ENCODE data around the gene CABP2. TPM values are rescaled to one million over a fixed set of nuclear protein-coding genes. Genes with fewer than 3 reads are reported as not detected.

Gene CABP2
- total and polyA plus RNA-seq, 10 of the 15 experiments (the other 5 are each of a cell fraction or from before 2014, with no cell fraction given) = not detected

GRCh38 chr11:67532889-67533288, 9.6 kb upstream of the CABP2 start:
- intact Hi-C loops (cut with micrococcal nuclease; ENCODE audit: unreplicated experiment) (no loop called here), in situ Hi-C loops (cut with MboI) (no loop called here)
- H3K9ac ChIP-seq (ENCODE audit: control insufficient read depth, insufficient read depth, low read length) = no peak overlapping the region
- H3K36me3 ChIP-seq (ENCODE audit: control insufficient read depth in 2 of 2, insufficient read depth in 2 of 2, low read length in 1 of 2) = no peaks in the 10 kb centered on the region
- no peaks in the 10 kb centered on the region for H4K20me1 ChIP-seq (ENCODE audit: control insufficient read depth, insufficient read depth)
- H3K4me2 ChIP-seq (ENCODE audit: control insufficient read depth, insufficient read depth) = no peak overlapping the region
- no peaks in the 10 kb centered on the region for H3K79me2 ChIP-seq (ENCODE audit: control insufficient read depth, insufficient read depth, low read length)
- no peak for ATAC-seq
- no TSS peak for BruUV-seq (replicated peaks)
- H3K4me3 ChIP-seq = no peak overlapping the region
- no peak overlapping the region for H3K27ac ChIP-seq (ENCODE audit: control insufficient read depth, insufficient read depth)
- H3K4me1 ChIP-seq (ENCODE audit: control insufficient read depth, insufficient read depth, low read length) = no peaks in the 10 kb centered on the region; the same call in 1 of the 2 replicates
- POLR2A ChIA-PET = no interaction called here
- no peaks in the 10 kb centered on the region; a peak in 1 of 4 replicates for H3K27me3 ChIP-seq (replicated peaks in 1 of 2; ENCODE audit: control insufficient read depth in 2 of 2, insufficient read depth in 2 of 2, low read length in 1 of 2)
- H3K9me3 ChIP-seq (replicated peaks; ENCODE audit: control insufficient read depth, insufficient read depth, low read length) = peaks cover 10% of the 10 kb centered on the region; the same call in 2 of the 3 replicates
- SMC1A ChIA-PET (ENCODE audit: uncharacterized antibody, unreplicated experiment) = no interaction called here
- CTCF ChIA-PET = no interaction called here
- RAD21 ChIA-PET (ENCODE audit: unreplicated experiment) = no interaction called here
- FAIRE-seq = no peak
- no peak overlapping the region for H2AFZ ChIP-seq (ENCODE audit: control insufficient read depth, low read depth, low read length)
- WGBS (ENCODE audit: insufficient coverage, insufficient replicate concordance, low lambda C conversion rate, missing lambda C conversion rate) = 58% methylated on average over 2 of the region's 2 CpGs
- DNase-seq (ENCODE audit: low read depth, low spot score) = no peak
- TF ChIP-seq RELA (IDR thresholded peaks at IDR 0.05; ENCODE audit: borderline replicate concordance, partially characterized antibody) = no peak
- TF ChIP-seq ZBED1 (IDR thresholded peaks at IDR 0.05; ENCODE audit: borderline replicate concordance) = no peak
- TF ChIP-seq EED (IDR thresholded peaks at IDR 0.05; ENCODE audit: low read depth) = no peak
- TF ChIP-seq FOS (IDR thresholded peaks at IDR 0.05; ENCODE audit: borderline replicate concordance, extremely low read depth, insufficient read length) = no peak
- TF ChIP-seq ZBTB40 (IDR thresholded peaks at IDR 0.05; ENCODE audit: borderline replicate concordance) = no peak
- no peak for TF ChIP-seq SMC3 (IDR thresholded peaks at IDR 0.05; ENCODE audit: borderline replicate concordance, low read length)
- TF ChIP-seq ZSCAN29 (IDR thresholded peaks at IDR 0.05) = no peak
- no peak for TF ChIP-seq ETV6 (conservative IDR thresholded peaks at IDR 0.05 in 1 of 2, IDR thresholded peaks at IDR 0.05 in 1 of 2; ENCODE audit: borderline replicate concordance in 1 of 2, low read depth in 1 of 2)
- TF ChIP-seq POU2F2 (IDR thresholded peaks at IDR 0.05; ENCODE audit: borderline replicate concordance, low read depth, low read length) = no peak
- TF ChIP-seq TCF12 (IDR thresholded peaks at IDR 0.05; ENCODE audit: low read depth, low read length) = no peak
- no peak for TF ChIP-seq REST (IDR thresholded peaks at IDR 0.05; ENCODE audit: low read depth, low read length)
- TF ChIP-seq CBFB (IDR thresholded peaks at IDR 0.05; ENCODE audit: low read depth) = no peak
- no peak for TF ChIP-seq YBX1 (IDR thresholded peaks at IDR 0.05)
- no peak for TF ChIP-seq NFIC (IDR thresholded peaks at IDR 0.05; ENCODE audit: low read depth, low read length)
- TF ChIP-seq NR2F1 (conservative IDR thresholded peaks at IDR 0.05) = no peak
- no peak for TF ChIP-seq USF1 (IDR thresholded peaks at IDR 0.05; ENCODE audit: borderline replicate concordance, extremely low read length, insufficient read depth, low read depth, low read length)
- TF ChIP-seq DPF2 (IDR thresholded peaks at IDR 0.05) = no peak
- TF ChIP-seq TARDBP (IDR thresholded peaks at IDR 0.05; ENCODE audit: borderline replicate concordance) = no peak
- TF ChIP-seq SMARCA5 (IDR thresholded peaks at IDR 0.05) = no peak
